ENCODE data around the gene GH2.
"Not testable (repeated sequence)": the region's sequence is repeated elsewhere in the genome, so short reads cannot be mapped to it uniquely, and the experiment has no call there.

Gene GH2

DNA sequence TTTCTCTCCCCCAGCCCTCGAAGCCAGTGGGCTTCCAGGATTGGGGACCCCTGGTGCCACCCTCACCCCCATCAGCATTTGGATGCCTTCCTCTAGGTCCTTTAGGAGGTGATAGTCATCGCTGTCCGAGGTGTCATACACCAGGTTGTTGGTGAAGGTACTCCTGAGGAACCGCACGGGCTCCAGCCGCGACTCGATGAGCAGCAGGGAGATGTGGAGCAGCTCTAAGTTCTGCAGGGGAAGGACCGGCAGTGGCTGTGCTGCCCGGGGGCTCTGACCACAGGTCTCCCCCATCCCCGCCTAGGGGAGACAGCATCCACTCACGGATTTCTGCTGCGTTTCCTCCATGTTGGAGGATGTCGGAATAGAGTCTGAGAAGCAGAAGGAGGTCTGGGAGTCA, 28.4 kb upstream of the GH2 start:
- DNase-seq, result no peak

DNA sequence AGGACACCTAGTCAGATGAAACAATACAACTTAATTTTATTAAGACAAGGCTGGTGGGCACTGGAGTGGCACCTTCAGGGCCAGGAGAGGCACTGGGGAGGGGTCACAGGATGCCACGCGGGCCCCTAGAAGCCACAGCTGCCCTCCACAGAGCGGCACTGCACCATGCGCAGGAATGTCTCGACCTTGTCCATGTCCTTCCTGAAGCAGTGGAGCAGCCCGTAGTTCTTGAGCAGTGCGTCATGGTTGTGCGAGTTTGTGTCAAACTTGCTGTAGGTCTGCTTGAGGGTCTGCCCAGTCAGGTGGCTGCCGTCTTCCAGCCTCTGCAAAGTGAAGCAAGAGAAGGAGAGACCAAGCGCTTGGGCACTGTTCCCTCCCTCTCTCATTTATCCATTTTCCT, 27.8 kb upstream of the GH2 start:
- not testable (repeated sequence) for DNase-seq

- peak; percentile 10 for DNase-seq
Observed at GRCh38 chr17:63907161-63907778, 25.5 kb upstream of the GH2 start.

GRCh38 chr17:63904796-63905195, 23.1 kb upstream of the GH2 start:
- DNase-seq, result not testable (repeated sequence)

DNA sequence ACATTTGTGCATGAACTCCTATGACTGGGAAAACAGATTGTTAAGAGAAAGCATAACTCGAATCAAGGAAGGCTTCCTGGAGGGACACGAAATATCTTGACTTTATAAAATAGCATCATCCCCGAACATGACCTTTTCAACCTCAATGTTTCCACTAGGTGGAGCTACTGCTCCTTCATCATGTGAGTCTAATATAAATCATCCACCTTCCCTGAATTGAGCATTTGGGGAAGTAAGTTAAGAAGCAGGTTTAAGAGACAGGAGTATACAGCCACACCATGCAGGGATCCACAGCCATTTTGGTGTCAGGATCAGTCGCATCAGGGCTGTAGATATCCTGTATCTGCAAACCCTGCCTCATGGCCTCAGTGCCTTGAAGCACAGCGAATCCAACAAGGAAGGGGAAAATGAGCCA, 22.1 kb upstream of the GH2 start:
- peak; percentile 20 for DNase-seq

DNA sequence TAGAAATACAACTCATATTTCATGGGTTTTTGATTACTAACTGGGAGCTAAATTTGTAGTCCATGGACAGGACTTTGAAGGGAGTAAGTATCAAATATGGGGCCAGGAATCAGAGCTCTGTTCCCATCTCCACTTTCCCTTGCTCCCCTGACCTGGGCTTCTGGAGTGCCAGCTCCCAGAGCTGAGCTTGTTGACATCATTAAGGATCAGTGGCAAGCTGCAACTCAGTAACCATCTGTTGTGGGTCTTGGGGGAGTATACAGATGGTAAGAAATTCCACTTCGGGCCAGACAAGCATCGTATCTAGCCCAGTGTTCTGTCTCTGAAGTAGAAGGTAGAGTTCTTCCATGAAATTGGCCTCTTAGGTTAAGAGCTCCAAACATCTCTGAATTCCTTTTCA, 20.2 kb upstream of the GH2 start:
- not testable (repeated sequence) for DNase-seq

DNA sequence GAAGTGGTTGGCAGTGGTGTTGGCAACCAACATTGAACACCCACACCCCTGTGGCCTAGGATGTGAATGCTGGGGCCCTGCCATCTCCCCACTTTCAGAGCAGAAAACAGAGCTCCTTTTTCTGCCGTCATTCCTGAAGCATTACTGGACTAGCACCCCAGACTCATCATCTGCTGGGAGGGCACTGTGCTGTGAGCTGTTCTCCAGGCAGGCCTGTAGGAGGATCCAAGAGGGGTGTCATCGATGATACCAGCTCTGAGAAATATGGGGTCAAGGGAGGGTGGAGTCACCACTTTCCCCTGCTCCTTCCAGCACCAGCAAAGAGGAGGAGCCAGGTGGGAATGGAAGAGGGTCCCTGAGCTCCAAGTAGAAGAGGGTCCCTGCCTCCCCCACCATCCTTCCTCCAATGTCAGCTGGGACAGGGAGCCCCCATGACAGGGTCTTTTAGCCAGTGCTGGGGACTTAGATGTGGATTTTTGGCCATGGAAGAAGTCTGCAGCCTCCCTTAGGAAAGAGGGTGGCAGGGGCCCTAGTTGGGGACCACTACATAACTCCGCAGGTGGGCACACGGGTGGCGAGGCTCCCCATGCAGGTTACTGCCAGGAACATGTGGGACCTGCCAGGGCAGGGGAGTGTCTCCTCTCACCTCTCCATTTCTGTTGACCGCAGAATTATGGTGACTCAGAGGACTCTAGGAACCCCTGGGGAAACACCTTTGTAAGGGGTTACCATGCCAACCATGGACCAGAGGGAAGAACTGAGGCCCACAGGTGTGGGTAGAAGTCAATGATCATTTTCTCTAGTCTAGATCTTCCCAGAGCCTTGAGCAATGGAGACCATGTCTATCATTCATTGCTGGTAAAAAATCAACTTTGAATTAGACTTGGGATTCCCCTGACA, 17.4 kb upstream of the GH2 start:
- DNase-seq, result not testable (repeated sequence)

GRCh38 chr17:63896524-63897354, 15.0 kb upstream of the GH2 start, which contains the start of gene CSH1:
CSH1 (minus strand) TSS chr17:63896574; CDS start chr17:63896511, 63 bp downstream.
- not testable (repeated sequence) for DNase-seq

- not testable (repeated sequence) for DNase-seq
Observed at GRCh38 chr17:63894821-63895220, 13.1 kb upstream of the GH2 start.

DNA sequence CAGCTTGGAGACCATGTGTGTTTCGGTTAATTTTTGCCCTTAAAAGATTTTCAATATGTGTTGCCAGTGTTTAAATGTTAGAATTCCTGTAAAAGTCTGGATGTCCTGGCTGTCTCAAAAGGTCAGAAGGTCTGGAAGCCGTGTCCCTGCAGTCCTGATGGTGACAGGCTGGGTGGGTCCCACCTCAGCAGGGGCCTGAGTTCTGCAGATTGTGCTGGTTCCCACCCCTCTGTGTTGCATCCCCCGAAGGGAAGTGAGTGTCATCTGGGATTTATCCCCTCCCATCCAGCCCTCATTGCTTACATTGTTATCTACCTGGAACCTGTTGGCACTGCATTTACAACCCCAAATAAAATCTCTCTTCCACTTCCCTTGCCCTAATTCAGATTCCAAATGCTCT, 12.3 kb upstream of the GH2 start:
- DNase-seq, result not testable (repeated sequence)

DNA sequence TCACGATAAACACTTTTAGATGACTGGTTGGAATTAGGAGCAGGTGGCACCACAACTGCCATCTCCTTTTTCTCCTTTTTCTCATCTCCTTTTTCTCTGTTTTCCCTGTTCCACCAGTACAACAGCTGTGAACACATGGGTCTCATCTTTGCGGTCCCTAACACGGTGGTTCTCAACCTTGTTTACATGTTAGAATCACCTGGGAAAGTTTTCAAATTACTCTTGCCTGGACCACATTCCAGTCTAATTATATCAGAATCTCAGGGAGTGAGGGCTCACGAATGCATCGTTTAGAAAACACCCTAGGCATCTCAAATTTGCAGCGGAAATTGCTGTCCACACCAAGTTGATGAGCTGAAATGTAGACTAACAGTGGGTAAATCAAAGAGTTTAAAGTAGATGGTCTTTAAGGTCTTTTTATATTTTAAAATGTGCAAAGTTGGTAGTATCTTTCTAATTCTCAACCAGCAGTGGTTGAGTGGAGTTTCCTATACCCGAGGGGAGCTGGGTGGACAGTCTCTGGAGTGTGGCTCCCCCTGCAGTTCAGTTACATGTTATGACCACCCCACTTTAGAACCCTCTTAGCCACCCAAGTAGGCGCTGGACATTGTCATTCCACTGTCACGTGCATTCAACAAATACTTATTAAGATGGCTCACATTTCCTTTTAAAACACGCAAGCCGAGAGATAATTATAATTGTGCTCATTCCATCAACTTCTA, 10.7 kb upstream of the GH2 start:
- not testable (repeated sequence) for DNase-seq

DNA sequence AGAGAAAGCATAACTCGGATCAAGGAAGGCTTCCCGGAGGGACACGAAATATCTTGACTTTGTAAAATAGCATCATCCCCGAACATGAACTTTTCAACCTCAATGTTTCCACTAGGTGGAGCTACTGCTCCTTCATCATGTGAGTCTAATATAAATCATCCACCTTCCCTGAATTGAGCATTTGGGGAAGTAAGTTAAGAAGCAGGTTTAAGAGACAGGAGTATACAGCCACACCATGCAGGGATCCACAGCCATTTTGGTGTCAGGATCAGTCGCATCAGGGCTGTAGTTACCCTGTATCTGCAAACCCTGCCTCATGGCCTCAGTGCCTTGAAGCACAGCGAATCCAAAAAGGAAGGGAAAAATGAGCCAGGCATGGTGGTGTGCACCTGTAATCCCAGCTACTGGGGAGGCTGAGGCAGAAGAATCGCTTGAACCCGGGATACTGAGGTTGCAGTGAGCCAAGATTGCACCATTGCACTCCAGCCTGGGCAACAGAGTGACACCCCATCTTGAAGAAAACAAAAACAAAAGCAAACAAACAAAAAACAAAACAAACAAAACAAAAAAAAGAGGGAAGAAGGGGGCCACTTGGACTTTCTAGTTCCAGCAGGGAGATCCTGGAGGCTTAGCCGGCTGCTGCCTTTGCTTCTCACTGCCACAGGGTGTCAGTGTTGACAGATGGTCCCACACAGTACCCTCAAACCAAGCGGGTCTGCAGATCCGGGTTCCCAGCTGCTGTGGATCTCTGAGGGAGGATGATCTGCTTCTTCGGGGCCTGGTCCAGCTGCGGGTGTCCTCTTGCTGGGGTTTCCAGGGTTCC, 7.5 kb upstream of the GH2 start:
- peak; percentile 18 for DNase-seq

GRCh38 chr17:63885119-63885518, 3.4 kb upstream of the GH2 start:
- not testable (repeated sequence) for DNase-seq

DNA sequence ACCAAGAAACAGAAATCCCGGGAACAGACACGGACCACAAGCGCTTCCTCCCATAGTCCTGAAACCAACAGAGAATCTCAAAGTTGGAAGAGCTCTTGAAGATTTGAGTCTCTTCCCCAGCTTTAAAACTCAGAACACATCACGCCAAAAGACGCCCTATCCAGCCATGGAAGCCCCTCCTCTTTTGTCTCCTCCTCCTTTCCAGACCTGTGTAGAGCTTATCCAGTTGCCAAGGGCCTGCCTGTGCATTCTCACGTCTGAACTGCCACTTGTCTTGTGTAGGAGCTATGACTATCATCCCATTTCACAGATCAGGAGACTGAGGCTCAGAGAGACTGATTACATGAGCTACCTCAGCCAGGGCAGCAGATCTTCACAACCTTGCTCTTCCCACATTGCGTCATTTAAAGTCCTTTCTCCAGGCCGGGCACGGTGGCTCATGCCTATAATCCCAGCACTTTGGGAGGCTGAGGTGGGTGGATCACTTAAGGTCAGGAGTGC, 932 bp upstream of the GH2 start:
- DNase-seq, result not testable (repeated sequence)

- DNase-seq, result not testable (repeated sequence)
Observed at GRCh38 chr17:63881337-63881736, 407 bp downstream of the GH2 start.

DNA sequence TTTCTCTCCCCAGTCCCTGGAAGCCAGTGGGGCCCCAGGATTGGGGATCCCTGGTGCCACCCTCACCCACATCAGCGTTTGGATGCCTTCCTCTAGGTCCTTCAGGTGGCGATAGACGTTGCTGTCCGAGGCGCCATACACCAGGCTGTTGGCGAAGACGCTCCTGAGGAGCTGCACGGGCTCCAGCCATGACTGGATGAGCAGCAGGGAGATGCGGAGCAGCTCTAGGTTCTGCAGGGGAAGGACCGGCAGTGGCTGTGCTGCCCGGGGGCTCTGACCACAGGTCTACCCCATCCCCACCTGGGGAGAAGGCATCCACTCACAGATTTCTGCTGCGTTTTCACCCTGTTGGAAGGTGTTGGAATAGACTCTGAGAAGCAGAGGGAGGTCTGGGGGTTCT, 1.0 kb downstream of the GH2 start:
- DNase-seq, result no peak

DNA sequence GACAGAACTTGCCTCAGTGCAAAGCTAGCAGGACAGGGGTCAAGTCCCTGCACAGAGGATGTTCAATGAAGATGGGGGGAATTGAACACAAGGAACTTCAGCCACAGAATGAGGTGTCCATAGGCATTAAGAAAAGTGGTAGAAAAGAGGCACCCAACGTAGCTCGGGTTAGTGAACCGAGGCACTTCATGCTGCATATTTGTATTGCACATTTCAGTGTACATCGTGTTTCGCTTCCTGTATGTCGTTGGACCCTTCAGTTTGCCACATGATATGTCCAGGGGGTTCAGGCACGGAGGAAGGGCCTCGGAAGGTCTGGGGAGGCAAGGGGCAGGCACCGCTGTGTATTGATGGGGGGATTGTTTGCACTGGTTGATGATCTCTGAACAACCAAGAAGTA, 3.3 kb downstream of the GH2 start:
- DNase-seq, result not testable (repeated sequence)

GRCh38 chr17:63874693-63875092, 7.1 kb downstream of the GH2 start:
- DNase-seq, result not testable (repeated sequence)

DNA sequence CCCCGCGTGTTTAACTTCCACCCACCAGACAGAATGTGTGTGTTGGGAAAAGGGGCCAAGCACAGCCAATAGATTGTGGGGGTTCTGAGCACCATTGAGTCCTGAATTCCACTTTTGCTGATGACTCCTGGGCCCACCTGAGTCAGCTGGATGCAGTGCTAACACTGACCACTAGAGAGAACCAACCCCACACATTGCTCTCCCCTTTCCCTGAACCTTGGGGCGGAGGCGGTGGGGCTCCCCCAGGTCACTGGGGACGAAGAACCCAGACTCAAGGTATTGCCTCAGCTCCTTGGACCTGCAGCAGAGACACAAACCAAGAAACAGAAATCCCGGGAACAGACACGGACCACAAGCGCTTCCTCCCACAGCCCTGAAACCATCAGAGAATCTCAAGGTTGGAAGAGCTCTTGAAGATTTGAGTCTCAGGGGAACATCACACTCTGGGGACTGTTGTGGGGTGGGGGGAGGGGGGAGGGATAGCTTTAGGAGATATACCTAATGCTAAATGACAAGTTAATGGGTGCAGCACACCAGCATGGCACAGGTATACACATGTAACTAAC, 7.6 kb downstream of the GH2 start:
- not testable (repeated sequence) for DNase-seq

DNA sequence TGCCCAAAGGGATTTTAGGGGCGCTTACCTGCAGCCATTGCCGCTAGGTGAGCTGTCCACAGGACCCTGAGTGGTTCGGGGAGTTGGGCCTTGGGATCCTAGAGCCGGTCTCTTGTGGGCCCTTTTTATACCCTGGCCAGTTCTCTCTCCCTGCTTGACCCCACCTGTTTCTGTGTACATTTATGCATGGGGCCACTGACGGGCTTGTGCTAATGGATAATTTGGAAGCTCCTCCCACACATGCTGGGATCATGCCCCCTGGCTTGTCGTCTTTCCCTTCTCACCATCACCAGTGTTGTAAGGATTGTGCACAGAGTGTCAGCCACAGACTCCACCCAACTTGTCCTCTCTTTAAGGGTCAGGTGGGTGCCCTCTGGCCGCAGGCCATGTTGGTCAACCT, 8.2 kb downstream of the GH2 start, which contains the start of gene CSH2:
Gene CSH2, minus strand, starts transcription at position 101 of the 400 bp plus-strand sequence. Its CDS starts 63 bp downstream, at position 38.
- DNase-seq, result not testable (repeated sequence)

Data from NCI-H774 (cell line).